Osteoblast (primary cell): Measurements from ENCODE around the gene RETREG3. TPM values are rescaled to one million over a fixed set of nuclear protein-coding genes. Genes with fewer than 3 reads are reported as not detected.
A peak's percentile ranks its signal among the peaks of the same experiment; 100 is the strongest.
"Not testable (repeated sequence)": the region's sequence is repeated elsewhere in the genome, so short reads cannot be mapped to it uniquely, and the experiment has no call there.

Source experiments
- DNase-seq: peaks from one replicate; pipeline ENCODE4 v3.0.0; 2011; ENCODE audit warnings: low spot score, mixed read lengths; ENCODE audit not compliant: insufficient read length; ENCODE audit errors: missing footprints
- H2AFZ ChIP-seq: 2 replicates; pipeline ENCODE4 v1.6.0; 2011; ENCODE audit warnings: mild to moderate bottlenecking, low read length
- H3K27ac ChIP-seq: 2 replicates; pipeline ENCODE4 v1.5.1; 2011; ENCODE audit warnings: mild to moderate bottlenecking, low read depth, low read length, moderate library complexity
- H3K27me3 ChIP-seq: 2 replicates; pipeline ENCODE4 v1.6.0; 2012; ENCODE audit warnings: mild to moderate bottlenecking, control low read depth, inconsistent platforms, low read length, moderate library complexity; ENCODE audit not compliant: insufficient read depth
- H3K36me3 ChIP-seq: 2 replicates; pipeline ENCODE4 v1.5.1; 2011; ENCODE audit warnings: mild to moderate bottlenecking, low read length, control low read depth, moderate library complexity; ENCODE audit not compliant: insufficient read depth
- H3K4me1 ChIP-seq: 2 replicates; pipeline ENCODE4 v1.5.1; 2011; ENCODE audit warnings: mild to moderate bottlenecking, low read length, control low read depth, moderate library complexity; ENCODE audit not compliant: insufficient read depth
- H3K4me2 ChIP-seq: 2 replicates; pipeline ENCODE4 v1.6.0; 2011; ENCODE audit warnings: mild to moderate bottlenecking, low read length; ENCODE audit not compliant: insufficient read depth
- H3K4me3 ChIP-seq: fragments of 200-600 bp; sonication (generic); 3 replicates; pipeline ENCODE4 v1.5.1; 2012; ENCODE audit warnings: mild to moderate bottlenecking, low read length, inconsistent platforms; ENCODE audit not compliant: insufficient read depth
- H3K79me2 ChIP-seq: 2 replicates; pipeline ENCODE4 v1.6.0; 2012; ENCODE audit warnings: mild to moderate bottlenecking, low read length, control low read depth, inconsistent platforms; ENCODE audit not compliant: insufficient read depth
- H3K9me3 ChIP-seq: 2 replicates; pipeline ENCODE4 v1.5.1; 2011; ENCODE audit warnings: low read depth, low read length, control low read depth
- H4K20me1 ChIP-seq: 2 replicates; pipeline ENCODE4 v1.6.0; 2012; ENCODE audit warnings: mild to moderate bottlenecking, low read length, control low read depth; ENCODE audit not compliant: insufficient read depth
- total RNA-seq: library from RNA; depleted of rRNA; stranded (reverse); fragments of >200 nt; gene quantifications from 2 replicates; pipeline ENCODE4 v1.2.3, GENCODE V29; 2012
- TF ChIP-seq, protein P1 (sequence below): IDR thresholded peaks from 2 replicates; pipeline ENCODE4 v1.5.1; 2011; ENCODE audit warnings: mild to moderate bottlenecking, low read depth, low read length, moderate library complexity; ENCODE audit errors: extremely low read depth

The RETREG3 gene
- total RNA-seq, 1 donor, result 90.1 TPM

DNA sequence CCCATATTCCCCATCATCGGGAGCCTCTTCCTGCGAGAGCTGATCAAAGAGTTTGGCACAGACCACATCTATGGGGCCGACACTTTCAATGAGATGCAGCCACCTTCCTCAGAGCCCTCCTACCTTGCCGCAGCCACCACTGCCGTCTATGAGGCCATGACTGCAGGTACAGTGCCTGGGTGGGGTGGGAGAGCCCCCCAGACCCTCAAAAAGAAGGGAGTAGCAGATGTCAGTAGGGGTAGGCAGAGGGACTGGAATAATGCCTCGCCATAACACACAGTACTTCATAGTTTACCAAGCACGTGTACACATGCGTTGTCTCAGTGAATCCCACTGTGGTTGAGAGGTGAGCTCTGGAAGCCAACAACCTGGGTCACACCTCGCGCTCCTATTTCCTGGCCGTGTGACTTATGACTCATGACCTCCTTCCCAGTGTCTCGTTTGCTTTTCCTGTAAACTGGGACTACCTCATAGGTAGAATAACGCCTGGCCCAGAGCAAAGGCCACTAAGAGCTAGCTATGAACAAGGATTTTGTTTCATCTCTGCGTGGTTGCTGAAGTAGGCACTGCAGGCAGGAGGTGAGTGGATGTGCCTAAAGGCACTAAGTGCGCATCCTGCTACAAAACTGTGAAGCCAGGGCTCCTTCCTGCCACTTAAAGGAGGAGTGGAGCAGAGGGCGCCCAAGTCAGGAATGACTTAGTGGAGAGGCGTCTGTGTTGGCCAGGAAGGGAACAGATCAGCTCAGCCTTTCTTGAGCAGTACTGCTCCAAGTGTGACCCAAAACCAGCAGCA lies 67.9 kb downstream of the RETREG3 start:
- H3K9me3 ChIP-seq, result no peaks in the 10 kb centered on the region
- peak; percentile 29 for DNase-seq
- peaks cover 45% of the 10 kb centered on the region for H3K36me3 ChIP-seq
- H2AFZ ChIP-seq, result no peak overlapping the region
- TF ChIP-seq, protein P1, sequence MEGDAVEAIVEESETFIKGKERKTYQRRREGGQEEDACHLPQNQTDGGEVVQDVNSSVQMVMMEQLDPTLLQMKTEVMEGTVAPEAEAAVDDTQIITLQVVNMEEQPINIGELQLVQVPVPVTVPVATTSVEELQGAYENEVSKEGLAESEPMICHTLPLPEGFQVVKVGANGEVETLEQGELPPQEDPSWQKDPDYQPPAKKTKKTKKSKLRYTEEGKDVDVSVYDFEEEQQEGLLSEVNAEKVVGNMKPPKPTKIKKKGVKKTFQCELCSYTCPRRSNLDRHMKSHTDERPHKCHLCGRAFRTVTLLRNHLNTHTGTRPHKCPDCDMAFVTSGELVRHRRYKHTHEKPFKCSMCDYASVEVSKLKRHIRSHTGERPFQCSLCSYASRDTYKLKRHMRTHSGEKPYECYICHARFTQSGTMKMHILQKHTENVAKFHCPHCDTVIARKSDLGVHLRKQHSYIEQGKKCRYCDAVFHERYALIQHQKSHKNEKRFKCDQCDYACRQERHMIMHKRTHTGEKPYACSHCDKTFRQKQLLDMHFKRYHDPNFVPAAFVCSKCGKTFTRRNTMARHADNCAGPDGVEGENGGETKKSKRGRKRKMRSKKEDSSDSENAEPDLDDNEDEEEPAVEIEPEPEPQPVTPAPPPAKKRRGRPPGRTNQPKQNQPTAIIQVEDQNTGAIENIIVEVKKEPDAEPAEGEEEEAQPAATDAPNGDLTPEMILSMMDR, result no peak
- H3K27me3 ChIP-seq, result no peaks in the 10 kb centered on the region
- H3K4me1 ChIP-seq, result peaks cover 8% of the 10 kb centered on the region
- peaks cover 23% of the 10 kb centered on the region for H3K79me2 ChIP-seq
- no peak overlapping the region for H3K4me3 ChIP-seq
- no peak overlapping the region for H3K27ac ChIP-seq
- no peak overlapping the region for H3K4me2 ChIP-seq
- H4K20me1 ChIP-seq, result peaks cover 10% of the 10 kb centered on the region

- DNase-seq, result peak; percentile 25
- H3K4me3 ChIP-seq, H3K27me3 ChIP-seq, H3K4me2 ChIP-seq, H3K27ac ChIP-seq, H3K9me3 ChIP-seq, H4K20me1 ChIP-seq, H2AFZ ChIP-seq: not testable (repeated sequence)
- peaks cover 11% of the 10 kb centered on the region for H3K4me1 ChIP-seq
- H3K79me2 ChIP-seq, result peaks cover 25% of the 10 kb centered on the region
- peaks cover 45% of the 10 kb centered on the region for H3K36me3 ChIP-seq
Observed at GRCh38 chr17:42540558-42540957, 68.6 kb downstream of the RETREG3 start.

GRCh38 chr17:42538482-42538881 lies 70.7 kb downstream of the RETREG3 start:
- DNase-seq, result peak; percentile 71
- Histone ChIP-seq H3K4me3 (no peak overlapping the region), H3K27me3 (no peaks in the 10 kb centered on the region), H3K4me2 (no peak overlapping the region), H3K9me3 (no peaks in the 10 kb centered on the region), H3K4me1 (peaks cover 13% of the 10 kb centered on the region), H3K27ac (no peak overlapping the region), H2AFZ (no peak overlapping the region), H3K79me2 (peaks cover 25% of the 10 kb centered on the region), H4K20me1 (peaks cover 10% of the 10 kb centered on the region), H3K36me3 (peaks cover 36% of the 10 kb centered on the region)
- TF ChIP-seq, protein P1, result no peak

DNA sequence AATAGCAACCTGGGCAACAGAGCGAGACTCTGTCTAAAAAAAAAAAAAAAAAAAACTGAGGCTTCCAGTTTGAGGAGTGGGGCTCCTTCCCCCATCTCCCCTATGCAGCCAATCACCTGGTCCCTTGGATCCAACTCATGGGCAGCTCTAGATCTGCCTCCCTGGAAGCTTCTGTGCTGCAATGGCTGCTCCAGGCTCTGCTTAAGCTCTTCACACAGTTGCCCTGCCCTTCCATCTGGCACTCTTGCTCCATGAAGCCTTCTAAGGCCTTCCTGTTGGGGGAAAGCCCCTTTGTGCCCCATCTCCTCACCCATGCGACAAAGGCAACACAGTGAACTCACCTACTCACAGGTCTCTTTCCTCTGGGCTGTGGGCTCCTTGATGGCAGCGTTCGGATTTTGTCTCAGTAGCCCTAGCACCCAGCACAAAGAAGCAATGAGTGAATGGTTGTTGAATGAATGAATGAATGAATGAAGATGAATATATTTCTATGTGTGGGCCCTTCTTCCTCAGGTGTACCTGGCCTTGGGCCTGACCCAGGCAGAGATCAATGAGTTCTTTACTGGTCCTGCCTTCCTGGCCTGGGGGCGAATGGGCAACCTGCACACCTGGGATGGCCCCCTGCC lies 71.2 kb downstream of the RETREG3 start:
- H3K79me2 ChIP-seq, result peaks cover 25% of the 10 kb centered on the region
- H3K36me3 ChIP-seq, result peaks cover 30% of the 10 kb centered on the region
- peak; percentile 79 for DNase-seq
- no peak overlapping the region for H3K4me3 ChIP-seq
- no peaks in the 10 kb centered on the region for H3K27me3 ChIP-seq
- no peak overlapping the region for H3K4me2 ChIP-seq
- peaks cover 10% of the 10 kb centered on the region for H4K20me1 ChIP-seq
- H3K4me1 ChIP-seq, result peaks cover 13% of the 10 kb centered on the region
- no peaks in the 10 kb centered on the region for H3K9me3 ChIP-seq
- TF ChIP-seq, protein P1, result no peak
- no peak overlapping the region for H2AFZ ChIP-seq
- H3K27ac ChIP-seq, result no peak overlapping the region
